SK-N-SH (cell line): Measurements from ENCODE around the gene NCAM1. TPM values are rescaled to one million over a fixed set of nuclear protein-coding genes. Genes with fewer than 3 reads are reported as not detected.

ENCODE experiments used
- CTCF ChIA-PET: fragments of 300-600, 350-600 bp; formaldehyde crosslinking; extraction: SDS; loops from one replicate; lab custom pipeline; 2021; lab: Yijun Ruan, JAX
- POLR2A ChIA-PET: fragments of 350-600 bp; sonication (Branson Sonifier 250); formaldehyde crosslinking; extraction: SDS; loops from one replicate; lab custom pipeline; 2020; ENCODE audit warnings: antibody characterized with exemption, inconsistent platforms; lab: Yijun Ruan, JAX
- DNase-seq: peaks from one replicate; pipeline ENCODE4 v3.0.0; 2012
- H2AFZ ChIP-seq: fragments of 200-600 bp; sonication (generic); 2 replicates; pipeline ENCODE4 v1.8.1; 2016; ENCODE audit warnings: antibody characterized with exemption, mild to moderate bottlenecking, low read depth
- H3F3A ChIP-seq: fragments of 200-600 bp; sonication (generic); replicated peaks from 2 replicates; pipeline ENCODE3; 2016; ENCODE audit warnings: antibody characterized with exemption, mild to moderate bottlenecking; ENCODE audit not compliant: insufficient read depth
- H3K27ac ChIP-seq, 2 experiments: fragments of 200-500 bp in 1 of 2; fragments of 200-600 bp in 1 of 2; sonication (Bioruptor generic) in 1 of 2; sonication (generic), shearing (Covaris generic) in 1 of 2; 2 replicates each; pipeline versions ENCODE4 v1.5.1 to v1.6.1; 2014 to 2016; ENCODE audit warnings: low read depth in 2 of 2, inconsistent platforms in 1 of 2, low read length in 1 of 2, mild to moderate bottlenecking in 1 of 2, mixed read lengths in 1 of 2
- H3K27me3 ChIP-seq: fragments of 200-600 bp; sonication (generic), shearing (Covaris generic); 2 replicates; pipeline ENCODE4 v1.6.1; 2016; ENCODE audit warnings: mixed run types; ENCODE audit not compliant: insufficient read depth
- H3K36me3 ChIP-seq, 2 experiments: fragments of 200-500 bp in 1 of 2; fragments of 200-600 bp in 1 of 2; sonication (Bioruptor generic) in 1 of 2; sonication (generic) in 1 of 2; replicated peaks in 1 of 2; 2 replicates each; pipeline versions ENCODE3 to v1.5.1; 2014 to 2016; ENCODE audit warnings: low read length in 1 of 2, mild to moderate bottlenecking in 1 of 2; ENCODE audit not compliant: insufficient read depth in 2 of 2, control insufficient read depth in 1 of 2
- H3K4me1 ChIP-seq, 2 experiments: fragments of 200-500 bp in 1 of 2; fragments of 200-600 bp in 1 of 2; sonication (Bioruptor generic) in 1 of 2; sonication (generic), shearing (Covaris generic) in 1 of 2; 2 replicates each; pipeline versions ENCODE4 v1.5.1 to v1.6.1; 2014 to 2016; ENCODE audit warnings: low read depth in 1 of 2, low read length in 1 of 2, mixed run types in 1 of 2; ENCODE audit not compliant: insufficient read depth in 2 of 2, control insufficient read depth in 1 of 2
- H3K4me2 ChIP-seq: fragments of 200-600 bp; sonication (generic), shearing (Covaris generic); 2 replicates; pipeline ENCODE4 v1.6.1; 2017; ENCODE audit warnings: mixed run types
- H3K4me3 ChIP-seq, 2 experiments: fragments of 200-500 bp in 1 of 2; fragments of 200-600 bp in 1 of 2; sonication (Bioruptor generic) in 1 of 2; sonication (generic), shearing (Covaris generic) in 1 of 2; 2 replicates each; pipeline versions ENCODE4 v1.5.1 to v1.8.1; 2014 to 2016; ENCODE audit warnings: low read depth in 2 of 2, inconsistent platforms in 1 of 2, low read length in 1 of 2, mild to moderate bottlenecking in 1 of 2, mixed read lengths in 1 of 2, moderate library complexity in 1 of 2
- H3K79me2 ChIP-seq: fragments of 200-600 bp; sonication (generic); 2 replicates; pipeline ENCODE4 v1.8.1; 2017; ENCODE audit warnings: mild to moderate bottlenecking; ENCODE audit not compliant: insufficient read depth
- H3K9ac ChIP-seq: fragments of 200-600 bp; sonication (generic); 2 replicates; pipeline ENCODE4 v1.6.1; 2017; ENCODE audit warnings: mixed run types
- H3K9me2 ChIP-seq: fragments of 200-600 bp; sonication (generic); 2 replicates; pipeline ENCODE4 v1.6.1; 2017; ENCODE audit warnings: mixed run types
- H3K9me3 ChIP-seq: fragments of 200-600 bp; sonication (generic); 2 replicates; pipeline ENCODE4 v1.6.1; 2017; ENCODE audit warnings: mixed run types, mild to moderate bottlenecking, moderate library complexity
- H4K20me1 ChIP-seq: fragments of 200-600 bp; sonication (generic); 2 replicates; pipeline ENCODE4 v1.6.1; 2017; ENCODE audit warnings: mild to moderate bottlenecking, mixed run types; ENCODE audit not compliant: insufficient read depth
- CHD2 ChIP-seq: fragments of 150-350 bp; IDR thresholded peaks from 2 replicates; pipeline ENCODE4 v1.6.1; 2018; ENCODE audit warnings: low read length; ENCODE audit not compliant: partially characterized antibody
- FOSL2 ChIP-seq: IDR thresholded peaks from 2 replicates; pipeline ENCODE4 v1.4.0; 2012; ENCODE audit warnings: low read depth, mild to moderate bottlenecking, moderate library complexity, borderline replicate concordance
- FOXJ3 ChIP-seq: sonication (generic); formaldehyde crosslinking; IDR thresholded peaks from 2 replicates; pipeline ENCODE4 v1.5.1; 2020; ENCODE audit warnings: mild to moderate bottlenecking, missing genetic modification reagents
- FOXM1 ChIP-seq: IDR thresholded peaks from 2 replicates; pipeline ENCODE4 v1.4.0; 2012; ENCODE audit warnings: low read depth, mild to moderate bottlenecking
- GABPA ChIP-seq: IDR thresholded peaks from 2 replicates; pipeline ENCODE4 v1.4.0; 2012; ENCODE audit warnings: low read depth, mild to moderate bottlenecking
- JUND ChIP-seq: IDR thresholded peaks from 2 replicates; pipeline ENCODE4 v1.4.0; 2012
- MXI1 ChIP-seq: IDR thresholded peaks from 2 replicates; pipeline ENCODE4 v1.6.1; 2012; ENCODE audit warnings: mild to moderate bottlenecking, low read depth, low read length, improper control_type of control experiment
- NFIC ChIP-seq: IDR thresholded peaks from 2 replicates; pipeline ENCODE4 v1.4.0; 2012; ENCODE audit warnings: borderline replicate concordance
- NRF1 ChIP-seq: IDR thresholded peaks from 2 replicates; pipeline ENCODE4 v1.6.1; 2012; ENCODE audit warnings: low read depth, mild to moderate bottlenecking, low read length
- POLR2AphosphoS5 ChIP-seq: IDR thresholded peaks from 2 replicates; pipeline ENCODE4 v1.6.1; 2012; ENCODE audit warnings: low read depth, low read length
- RXRA ChIP-seq: IDR thresholded peaks from 2 replicates; pipeline ENCODE4 v1.4.0; 2012; ENCODE audit warnings: low read depth, mild to moderate bottlenecking, borderline replicate concordance
- TAF1 ChIP-seq: IDR thresholded peaks from 2 replicates; pipeline ENCODE4 v1.6.1; 2012; ENCODE audit warnings: low read depth, mild to moderate bottlenecking, low read length, moderate library complexity, borderline replicate concordance
- TCF12 ChIP-seq: IDR thresholded peaks from 2 replicates; pipeline ENCODE4 v1.4.0; 2012
- YY1 ChIP-seq: IDR thresholded peaks from 2 replicates; pipeline ENCODE4 v1.4.0; 2012; ENCODE audit warnings: low read depth, mild to moderate bottlenecking
- WGBS: methylation state at CpG from one replicate; pipeline ENCODE4 v1.1.6; 2017; ENCODE audit warnings: low lambda C conversion rate; 5-methylcytosine and 5-hydroxymethylcytosine counted together
- polyA plus RNA-seq, 3 experiments: library from polyadenylated mRNA; depleted of rRNA; stranded (reverse); fragments of >200 nt; gene quantifications; 2 replicates each; pipeline ENCODE4 v1.2.3, GENCODE V29; 2012
- TF ChIP-seq, protein P1 (sequence below): fragments of 200-600 bp; sonication (generic); IDR thresholded peaks from 2 replicates; pipeline ENCODE4 v1.6.1; 2017; ENCODE audit warnings: antibody characterized with exemption, mild to moderate bottlenecking, moderate library complexity
- TF ChIP-seq, protein P2 (sequence below): fragments of 150-350 bp; IDR thresholded peaks from 2 replicates; pipeline ENCODE4 v1.6.1; 2017; ENCODE audit warnings: antibody characterized with exemption, low read length, low read depth, borderline replicate concordance
- TF ChIP-seq, protein P3 (sequence below): fragments of 150-350 bp; IDR thresholded peaks from 2 replicates; pipeline ENCODE4 v1.6.1; 2016; ENCODE audit warnings: mild to moderate bottlenecking, low read depth, low read length
- TF ChIP-seq, protein P4 (sequence below): IDR thresholded peaks from 2 replicates; pipeline ENCODE4 v1.6.1; 2012; ENCODE audit warnings: mild to moderate bottlenecking, low read depth, low read length, moderate library complexity

NCAM1 gene
- polyA plus RNA-seq, 1 of the 3 experiments (the other 2 are of a cell fraction): 19.4 TPM

DNA sequence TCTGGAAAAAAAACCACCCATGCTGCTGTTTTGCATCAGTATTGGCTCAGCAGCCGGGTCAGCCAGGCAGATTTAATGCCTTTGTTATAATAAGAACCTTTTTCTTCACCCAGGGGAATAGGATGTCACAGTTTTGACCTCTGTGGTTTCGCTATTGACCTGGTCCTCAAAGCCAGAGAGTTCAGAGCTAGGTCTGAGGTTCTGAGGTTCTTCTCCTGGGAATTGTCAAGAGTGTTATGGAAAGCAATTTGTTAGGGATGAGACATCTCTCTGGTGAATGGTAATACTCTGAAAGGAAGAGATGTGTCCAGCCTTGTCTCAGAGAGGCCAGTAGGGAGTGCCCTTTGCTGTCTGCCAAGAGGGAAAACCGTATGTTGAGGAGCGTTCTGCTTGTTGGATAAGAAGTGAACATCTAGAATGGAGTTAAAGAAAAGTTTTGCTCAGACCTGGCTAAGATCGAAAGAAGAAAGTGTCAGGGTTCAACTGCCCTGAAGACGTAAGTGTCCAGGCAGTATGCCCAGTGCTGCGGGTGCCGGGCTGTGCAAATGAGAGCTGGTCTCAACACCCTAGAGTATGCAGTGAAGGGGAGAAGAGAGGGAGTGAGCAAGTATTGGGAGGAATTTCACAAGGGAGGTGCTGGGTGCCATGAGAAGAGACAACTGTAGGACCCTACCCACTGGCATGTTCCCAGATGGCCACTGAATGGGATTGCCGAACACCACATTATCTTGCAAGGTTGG, 202.2 kb downstream of the NCAM1 start:
- Histone ChIP-seq H3K4me1 (peaks cover 0 to 57% of the 10 kb centered on the region in 2 experiments; a peak in 2 of 4 replicates), H3K79me2 (no peaks in the 10 kb centered on the region), H2AFZ (no peak overlapping the region), H3K36me3 (no peaks in the 10 kb centered on the region), H3K9me3 (no peaks in the 10 kb centered on the region), H3K27ac (no peak overlapping the region; a peak in 1 of 4 replicates), H3K4me3 (no peak overlapping the region), H3F3A (no peaks in the 10 kb centered on the region), H3K9me2 (no peaks in the 10 kb centered on the region), H4K20me1 (no peaks in the 10 kb centered on the region), H3K9ac (no peak overlapping the region), H3K27me3 (no peaks in the 10 kb centered on the region), H3K4me2 (no peak overlapping the region)
- ChIA-PET POLR2A (interaction anchor here (1.0 kb wide), 1 partner anchor 40 kb away, joined by 3 read pairs; no protein-coding TSS in a partner anchor), CTCF (interaction anchor here (0.7 to 1.1 kb wide), 3 partner anchors 29 to 575 kb away, joined by 3 read pairs; no protein-coding TSS in a partner anchor)
- 90% methylated on average over 9 of the region's 9 CpGs for WGBS
- TF ChIP-seq FOXM1 (no peak), RXRA (no peak), TCF12 (no peak), GABPA (no peak), FOXJ3 (CRISPR knock-in tag) (no peak), POLR2AphosphoS5 (no peak), FOSL2 (no peak), MXI1 (no peak), JUND (no peak), NFIC (no peak), CHD2 (no peak), TAF1 (no peak), NRF1 (no peak), YY1 (no peak)
- TF ChIP-seq, protein P1, sequence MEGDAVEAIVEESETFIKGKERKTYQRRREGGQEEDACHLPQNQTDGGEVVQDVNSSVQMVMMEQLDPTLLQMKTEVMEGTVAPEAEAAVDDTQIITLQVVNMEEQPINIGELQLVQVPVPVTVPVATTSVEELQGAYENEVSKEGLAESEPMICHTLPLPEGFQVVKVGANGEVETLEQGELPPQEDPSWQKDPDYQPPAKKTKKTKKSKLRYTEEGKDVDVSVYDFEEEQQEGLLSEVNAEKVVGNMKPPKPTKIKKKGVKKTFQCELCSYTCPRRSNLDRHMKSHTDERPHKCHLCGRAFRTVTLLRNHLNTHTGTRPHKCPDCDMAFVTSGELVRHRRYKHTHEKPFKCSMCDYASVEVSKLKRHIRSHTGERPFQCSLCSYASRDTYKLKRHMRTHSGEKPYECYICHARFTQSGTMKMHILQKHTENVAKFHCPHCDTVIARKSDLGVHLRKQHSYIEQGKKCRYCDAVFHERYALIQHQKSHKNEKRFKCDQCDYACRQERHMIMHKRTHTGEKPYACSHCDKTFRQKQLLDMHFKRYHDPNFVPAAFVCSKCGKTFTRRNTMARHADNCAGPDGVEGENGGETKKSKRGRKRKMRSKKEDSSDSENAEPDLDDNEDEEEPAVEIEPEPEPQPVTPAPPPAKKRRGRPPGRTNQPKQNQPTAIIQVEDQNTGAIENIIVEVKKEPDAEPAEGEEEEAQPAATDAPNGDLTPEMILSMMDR: no peak
- TF ChIP-seq, protein P2, sequence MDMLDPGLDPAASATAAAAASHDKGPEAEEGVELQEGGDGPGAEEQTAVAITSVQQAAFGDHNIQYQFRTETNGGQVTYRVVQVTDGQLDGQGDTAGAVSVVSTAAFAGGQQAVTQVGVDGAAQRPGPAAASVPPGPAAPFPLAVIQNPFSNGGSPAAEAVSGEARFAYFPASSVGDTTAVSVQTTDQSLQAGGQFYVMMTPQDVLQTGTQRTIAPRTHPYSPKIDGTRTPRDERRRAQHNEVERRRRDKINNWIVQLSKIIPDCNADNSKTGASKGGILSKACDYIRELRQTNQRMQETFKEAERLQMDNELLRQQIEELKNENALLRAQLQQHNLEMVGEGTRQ: no peak
- TF ChIP-seq, protein P3, sequence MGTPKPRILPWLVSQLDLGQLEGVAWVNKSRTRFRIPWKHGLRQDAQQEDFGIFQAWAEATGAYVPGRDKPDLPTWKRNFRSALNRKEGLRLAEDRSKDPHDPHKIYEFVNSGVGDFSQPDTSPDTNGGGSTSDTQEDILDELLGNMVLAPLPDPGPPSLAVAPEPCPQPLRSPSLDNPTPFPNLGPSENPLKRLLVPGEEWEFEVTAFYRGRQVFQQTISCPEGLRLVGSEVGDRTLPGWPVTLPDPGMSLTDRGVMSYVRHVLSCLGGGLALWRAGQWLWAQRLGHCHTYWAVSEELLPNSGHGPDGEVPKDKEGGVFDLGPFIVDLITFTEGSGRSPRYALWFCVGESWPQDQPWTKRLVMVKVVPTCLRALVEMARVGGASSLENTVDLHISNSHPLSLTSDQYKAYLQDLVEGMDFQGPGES: no peak
- TF ChIP-seq, protein P4, sequence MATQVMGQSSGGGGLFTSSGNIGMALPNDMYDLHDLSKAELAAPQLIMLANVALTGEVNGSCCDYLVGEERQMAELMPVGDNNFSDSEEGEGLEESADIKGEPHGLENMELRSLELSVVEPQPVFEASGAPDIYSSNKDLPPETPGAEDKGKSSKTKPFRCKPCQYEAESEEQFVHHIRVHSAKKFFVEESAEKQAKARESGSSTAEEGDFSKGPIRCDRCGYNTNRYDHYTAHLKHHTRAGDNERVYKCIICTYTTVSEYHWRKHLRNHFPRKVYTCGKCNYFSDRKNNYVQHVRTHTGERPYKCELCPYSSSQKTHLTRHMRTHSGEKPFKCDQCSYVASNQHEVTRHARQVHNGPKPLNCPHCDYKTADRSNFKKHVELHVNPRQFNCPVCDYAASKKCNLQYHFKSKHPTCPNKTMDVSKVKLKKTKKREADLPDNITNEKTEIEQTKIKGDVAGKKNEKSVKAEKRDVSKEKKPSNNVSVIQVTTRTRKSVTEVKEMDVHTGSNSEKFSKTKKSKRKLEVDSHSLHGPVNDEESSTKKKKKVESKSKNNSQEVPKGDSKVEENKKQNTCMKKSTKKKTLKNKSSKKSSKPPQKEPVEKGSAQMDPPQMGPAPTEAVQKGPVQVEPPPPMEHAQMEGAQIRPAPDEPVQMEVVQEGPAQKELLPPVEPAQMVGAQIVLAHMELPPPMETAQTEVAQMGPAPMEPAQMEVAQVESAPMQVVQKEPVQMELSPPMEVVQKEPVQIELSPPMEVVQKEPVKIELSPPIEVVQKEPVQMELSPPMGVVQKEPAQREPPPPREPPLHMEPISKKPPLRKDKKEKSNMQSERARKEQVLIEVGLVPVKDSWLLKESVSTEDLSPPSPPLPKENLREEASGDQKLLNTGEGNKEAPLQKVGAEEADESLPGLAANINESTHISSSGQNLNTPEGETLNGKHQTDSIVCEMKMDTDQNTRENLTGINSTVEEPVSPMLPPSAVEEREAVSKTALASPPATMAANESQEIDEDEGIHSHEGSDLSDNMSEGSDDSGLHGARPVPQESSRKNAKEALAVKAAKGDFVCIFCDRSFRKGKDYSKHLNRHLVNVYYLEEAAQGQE: no peak
- DNase-seq: no peak
